ENCODE measurements around the gene JARID2.
"Not testable (repeated sequence)": the region's sequence is repeated elsewhere in the genome, so short reads cannot be mapped to it uniquely, and the experiment has no call there.

The JARID2 gene

DNA sequence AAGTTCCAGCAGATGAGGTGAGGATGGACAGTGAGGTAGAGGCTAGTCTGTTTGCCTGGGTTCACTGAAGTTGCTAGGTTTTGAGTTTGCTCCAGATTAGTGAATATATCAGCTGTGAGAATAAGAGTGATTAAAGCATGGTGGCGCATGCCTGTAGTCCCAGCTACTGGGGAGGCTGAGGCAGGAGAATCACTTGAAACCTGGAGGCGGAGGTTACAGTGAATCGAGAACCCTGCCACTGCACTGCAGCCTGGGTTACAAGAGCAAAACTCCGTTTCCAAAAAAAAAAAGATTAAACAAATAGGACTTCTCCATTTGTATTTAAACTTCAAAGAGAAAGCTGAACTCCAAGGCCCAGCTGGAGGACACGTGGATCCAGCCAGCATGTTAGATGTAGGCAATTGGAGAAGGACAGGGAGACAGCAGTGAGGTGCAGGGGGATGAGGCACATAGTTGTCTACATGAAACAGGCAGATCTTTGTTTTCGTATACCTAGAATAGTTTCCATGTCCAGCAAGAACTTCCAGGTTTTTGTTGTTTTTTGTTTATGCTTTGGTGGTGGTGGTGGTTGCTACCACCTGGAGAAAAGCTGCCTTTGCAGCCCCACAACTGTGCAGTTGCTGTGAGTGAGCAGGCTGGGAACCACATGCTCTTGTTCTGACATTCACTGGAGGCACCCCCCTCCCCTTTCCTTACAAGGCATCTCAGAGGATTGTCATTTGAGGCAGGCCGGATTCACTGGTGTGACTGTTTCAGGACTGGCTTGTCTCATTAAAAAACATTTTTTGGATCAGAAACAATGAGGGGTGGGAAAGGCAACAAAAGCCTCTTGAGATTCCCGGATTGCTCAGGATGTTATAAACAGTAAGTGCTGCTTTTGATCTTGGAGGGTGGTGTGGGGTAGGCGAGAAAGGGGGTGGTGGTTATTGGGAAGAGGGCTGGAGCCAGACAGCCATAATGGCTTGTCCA lies 72.3 kb downstream of the JARID2 start:
- TF ChIP-seq, protein P1, sequence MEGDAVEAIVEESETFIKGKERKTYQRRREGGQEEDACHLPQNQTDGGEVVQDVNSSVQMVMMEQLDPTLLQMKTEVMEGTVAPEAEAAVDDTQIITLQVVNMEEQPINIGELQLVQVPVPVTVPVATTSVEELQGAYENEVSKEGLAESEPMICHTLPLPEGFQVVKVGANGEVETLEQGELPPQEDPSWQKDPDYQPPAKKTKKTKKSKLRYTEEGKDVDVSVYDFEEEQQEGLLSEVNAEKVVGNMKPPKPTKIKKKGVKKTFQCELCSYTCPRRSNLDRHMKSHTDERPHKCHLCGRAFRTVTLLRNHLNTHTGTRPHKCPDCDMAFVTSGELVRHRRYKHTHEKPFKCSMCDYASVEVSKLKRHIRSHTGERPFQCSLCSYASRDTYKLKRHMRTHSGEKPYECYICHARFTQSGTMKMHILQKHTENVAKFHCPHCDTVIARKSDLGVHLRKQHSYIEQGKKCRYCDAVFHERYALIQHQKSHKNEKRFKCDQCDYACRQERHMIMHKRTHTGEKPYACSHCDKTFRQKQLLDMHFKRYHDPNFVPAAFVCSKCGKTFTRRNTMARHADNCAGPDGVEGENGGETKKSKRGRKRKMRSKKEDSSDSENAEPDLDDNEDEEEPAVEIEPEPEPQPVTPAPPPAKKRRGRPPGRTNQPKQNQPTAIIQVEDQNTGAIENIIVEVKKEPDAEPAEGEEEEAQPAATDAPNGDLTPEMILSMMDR (IDR thresholded peaks at IDR 0.05; ENCODE audit: insufficient read depth, low read length, missing control alignments): no peak
- ChIA-PET POLR2A (no interaction called here), CTCF (interaction anchor here (0.9 kb wide), 1 partner anchor 21 kb away, joined by 3 read pairs; no protein-coding TSS in a partner anchor)
- no peak for DNase-seq (ENCODE audit: low read depth, low spot score)
- H3K4me3 ChIP-seq (ENCODE audit: low read depth, low read length): no peak overlapping the region

- POLR2A ChIA-PET: no interaction called here
- no peak overlapping the region for H3K4me3 ChIP-seq (ENCODE audit: low read depth, low read length)
- TF ChIP-seq, protein P1 (IDR thresholded peaks at IDR 0.05; ENCODE audit: insufficient read depth, low read length, missing control alignments): no peak
- CTCF ChIA-PET: no interaction called here
- no peak for DNase-seq (ENCODE audit: low read depth, low spot score)
These were observed 73.8 kb downstream of the JARID2 start for GRCh38 chr6:15319677-15320076.

DNA sequence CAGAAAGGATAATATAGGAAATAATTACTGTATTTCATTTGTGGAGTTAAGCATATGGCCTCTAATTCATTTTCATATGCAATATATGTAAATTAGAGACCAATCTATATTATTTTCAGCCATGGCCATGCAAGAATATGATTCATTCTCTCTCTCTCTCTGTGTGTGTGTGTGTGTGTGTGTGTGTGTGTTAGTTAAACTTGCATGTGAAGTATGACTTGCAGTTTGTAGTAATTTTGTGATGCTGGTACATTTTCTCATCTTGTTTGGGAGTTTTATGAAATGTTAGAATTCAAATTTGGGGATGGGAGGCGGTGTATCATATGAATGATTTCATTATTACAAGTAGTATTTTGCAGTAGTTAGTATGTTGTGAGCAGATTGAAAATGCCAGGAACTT lies 74.8 kb downstream of the JARID2 start:
- ChIA-PET CTCF (interaction anchor here (1.7 kb wide), 1 partner anchor 10 kb away, joined by 5 read pairs; no protein-coding TSS in a partner anchor), POLR2A (no interaction called here)
- DNase-seq (ENCODE audit: low read depth, low spot score): no peak
- H3K4me3 ChIP-seq (ENCODE audit: low read depth, low read length): no peak overlapping the region
- TF ChIP-seq, protein P1 (IDR thresholded peaks at IDR 0.05; ENCODE audit: insufficient read depth, low read length, missing control alignments): no peak

DNA sequence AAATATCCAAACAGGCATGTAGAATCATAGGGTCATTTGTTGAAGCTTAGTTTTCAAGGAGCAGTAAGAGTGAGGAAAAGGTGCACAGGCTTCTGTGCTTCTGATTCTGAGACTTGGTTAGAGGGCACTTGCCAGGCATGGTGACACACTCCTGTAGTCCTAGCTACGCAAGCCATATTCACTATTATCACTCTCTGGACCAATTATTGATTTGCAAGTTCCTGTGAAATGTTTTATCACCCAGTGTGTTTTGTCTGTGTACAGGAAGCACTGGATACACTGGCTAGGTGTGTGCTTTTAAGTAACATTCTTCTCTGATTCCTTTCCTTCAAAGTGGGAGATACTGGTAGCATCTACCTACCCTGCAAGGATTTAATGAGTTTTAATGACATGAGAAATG lies 76.3 kb downstream of the JARID2 start:
- TF ChIP-seq, protein P1 (IDR thresholded peaks at IDR 0.05; ENCODE audit: insufficient read depth, low read length, missing control alignments): no peak
- no peak overlapping the region for H3K4me3 ChIP-seq (ENCODE audit: low read depth, low read length)
- POLR2A ChIA-PET: no interaction called here
- CTCF ChIA-PET: interaction anchor here (1.2 to 1.7 kb wide), 2 partner anchors 9 to 37 kb away, joined by 3 to 5 read pairs; no protein-coding TSS in a partner anchor
- no peak for DNase-seq (ENCODE audit: low read depth, low spot score)

DNA sequence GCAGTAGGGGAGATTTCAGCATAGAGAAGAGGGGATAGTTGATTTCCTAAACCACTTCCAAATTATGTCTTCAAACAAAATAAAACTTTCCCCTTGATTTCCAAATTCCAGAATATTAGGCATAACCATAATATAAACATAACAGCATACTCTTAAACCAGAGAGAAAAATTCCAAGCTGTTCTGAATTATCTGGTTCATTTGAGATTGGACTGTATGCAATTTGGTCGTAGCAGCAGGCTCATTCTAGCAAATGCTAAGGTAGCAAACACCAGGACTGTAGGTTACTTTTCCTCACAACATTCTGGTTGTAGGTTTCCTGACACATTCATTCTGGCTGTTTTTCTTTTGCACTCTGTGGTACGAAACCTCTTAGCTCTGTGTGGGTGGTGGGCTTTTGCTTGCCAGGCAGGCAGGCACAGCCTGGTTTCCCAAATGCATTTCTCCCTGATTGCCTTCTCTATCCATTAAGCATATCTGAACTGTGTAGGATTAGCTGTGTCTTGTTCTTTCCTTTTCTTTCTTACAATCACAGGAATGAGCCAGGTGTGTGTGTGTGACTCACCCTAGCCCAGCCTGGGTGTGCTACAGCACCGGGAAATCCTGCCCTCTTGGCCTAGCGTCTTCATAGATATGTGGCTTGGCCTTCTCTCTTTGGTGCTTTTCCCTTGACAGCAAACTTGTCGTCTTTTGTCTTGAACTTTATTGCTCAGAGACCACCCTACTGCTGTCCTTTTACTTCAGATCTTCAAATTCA lies 77.1 kb downstream of the JARID2 start:
- CTCF ChIA-PET: no interaction called here
- DNase-seq (ENCODE audit: low read depth, low spot score): no peak

GRCh38 chr6:15323611-15324010 lies 77.7 kb downstream of the JARID2 start:
- H3K4me3 ChIP-seq (ENCODE audit: low read depth, low read length); CTCF ChIA-PET; DNase-seq (ENCODE audit: low read depth, low spot score); POLR2A ChIA-PET: not testable (repeated sequence)

More for the DNA sequence above, 77.1 kb downstream of the JARID2 start:
- no peak overlapping the region for H3K4me3 ChIP-seq (ENCODE audit: low read depth, low read length)
- POLR2A ChIA-PET: no interaction called here
- TF ChIP-seq, protein P1 (IDR thresholded peaks at IDR 0.05; ENCODE audit: insufficient read depth, low read length, missing control alignments): no peak
